GM12801 (cell line): ENCODE data around the gene CTXN2.

Source experiments
- TF ChIP-seq, protein P1 (sequence below): IDR thresholded peaks from one replicate; pipeline ENCODE4 v1.5.1; 2011; ENCODE audit warnings: control low read depth; ENCODE audit not compliant: insufficient read length; ENCODE audit errors: extremely low read depth

The CTXN2 gene

DNA sequence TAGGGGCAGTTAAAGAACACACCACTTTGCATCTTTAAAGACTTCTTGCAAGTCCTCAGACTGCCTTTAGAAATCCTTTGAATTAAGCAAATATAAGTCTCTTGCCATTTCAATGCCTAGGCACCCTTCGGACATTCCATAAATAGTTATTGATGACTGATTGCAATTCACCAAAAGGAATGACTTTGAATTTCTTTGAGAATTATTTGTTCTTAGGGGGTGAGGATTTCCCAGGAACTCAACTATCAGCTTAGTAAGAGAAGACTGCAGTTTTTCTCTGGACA lies 12.9 kb upstream of the CTXN2 start:
- TF ChIP-seq, protein P1, sequence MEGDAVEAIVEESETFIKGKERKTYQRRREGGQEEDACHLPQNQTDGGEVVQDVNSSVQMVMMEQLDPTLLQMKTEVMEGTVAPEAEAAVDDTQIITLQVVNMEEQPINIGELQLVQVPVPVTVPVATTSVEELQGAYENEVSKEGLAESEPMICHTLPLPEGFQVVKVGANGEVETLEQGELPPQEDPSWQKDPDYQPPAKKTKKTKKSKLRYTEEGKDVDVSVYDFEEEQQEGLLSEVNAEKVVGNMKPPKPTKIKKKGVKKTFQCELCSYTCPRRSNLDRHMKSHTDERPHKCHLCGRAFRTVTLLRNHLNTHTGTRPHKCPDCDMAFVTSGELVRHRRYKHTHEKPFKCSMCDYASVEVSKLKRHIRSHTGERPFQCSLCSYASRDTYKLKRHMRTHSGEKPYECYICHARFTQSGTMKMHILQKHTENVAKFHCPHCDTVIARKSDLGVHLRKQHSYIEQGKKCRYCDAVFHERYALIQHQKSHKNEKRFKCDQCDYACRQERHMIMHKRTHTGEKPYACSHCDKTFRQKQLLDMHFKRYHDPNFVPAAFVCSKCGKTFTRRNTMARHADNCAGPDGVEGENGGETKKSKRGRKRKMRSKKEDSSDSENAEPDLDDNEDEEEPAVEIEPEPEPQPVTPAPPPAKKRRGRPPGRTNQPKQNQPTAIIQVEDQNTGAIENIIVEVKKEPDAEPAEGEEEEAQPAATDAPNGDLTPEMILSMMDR = no peak

DNA sequence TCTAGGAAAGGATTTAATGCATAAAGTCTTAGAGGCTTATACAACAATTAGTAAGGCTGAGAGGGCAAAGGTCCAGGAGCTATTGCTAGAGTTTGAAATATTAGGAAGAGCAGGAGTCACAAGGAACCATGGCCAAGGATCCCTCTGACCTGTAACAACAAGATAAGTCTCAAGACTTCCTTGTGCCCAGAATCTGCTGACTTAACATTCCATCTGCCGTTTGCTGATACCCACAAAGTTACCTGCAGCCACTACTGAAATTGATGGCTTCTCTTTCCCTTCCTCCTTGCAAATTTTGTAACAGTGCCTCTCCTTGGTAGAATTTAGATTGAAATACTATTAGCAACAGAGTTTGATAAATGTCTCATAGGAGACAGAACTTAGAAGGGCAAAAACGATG lies 8.7 kb upstream of the CTXN2 start:
- TF ChIP-seq, protein P1 = no peak

DNA sequence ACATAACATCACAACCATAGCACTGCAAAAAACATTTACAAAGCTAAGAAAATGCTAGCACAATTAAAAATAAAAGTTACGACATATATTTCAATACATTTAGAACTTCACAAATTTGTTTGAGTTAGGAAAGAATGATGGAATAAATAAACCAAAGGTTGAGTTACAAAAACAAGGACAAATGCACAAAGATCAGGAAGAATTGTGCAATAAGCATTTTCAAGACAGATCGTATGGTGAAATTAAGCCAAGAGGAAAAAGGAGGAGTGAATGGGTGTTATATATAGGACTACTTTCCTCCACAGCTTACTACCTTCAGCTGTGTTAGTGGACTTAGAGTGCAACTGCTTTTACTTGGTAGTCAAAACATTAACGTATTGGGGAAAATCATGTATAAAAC lies 5.9 kb upstream of the CTXN2 start:
- TF ChIP-seq, protein P1 = no peak

DNA sequence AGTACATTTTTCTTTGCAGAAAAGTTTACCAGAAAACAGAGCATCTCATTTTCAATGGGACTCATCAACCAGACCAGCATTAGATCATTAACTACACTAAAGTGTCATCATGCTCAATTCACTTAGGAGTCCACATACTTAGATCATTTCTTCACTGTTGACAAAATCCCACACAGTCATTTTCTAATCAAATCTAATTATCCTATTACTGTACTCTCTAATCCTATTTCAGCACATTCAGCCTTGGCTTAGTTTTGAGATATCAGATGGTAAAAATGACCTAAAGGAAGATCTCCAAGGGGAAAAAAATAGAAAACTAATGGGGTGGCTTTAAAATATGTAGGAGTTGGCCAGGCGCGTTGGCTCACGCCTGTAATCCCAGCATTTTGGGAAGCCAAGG lies 5.2 kb upstream of the CTXN2 start:
- TF ChIP-seq, protein P1 = no peak

DNA sequence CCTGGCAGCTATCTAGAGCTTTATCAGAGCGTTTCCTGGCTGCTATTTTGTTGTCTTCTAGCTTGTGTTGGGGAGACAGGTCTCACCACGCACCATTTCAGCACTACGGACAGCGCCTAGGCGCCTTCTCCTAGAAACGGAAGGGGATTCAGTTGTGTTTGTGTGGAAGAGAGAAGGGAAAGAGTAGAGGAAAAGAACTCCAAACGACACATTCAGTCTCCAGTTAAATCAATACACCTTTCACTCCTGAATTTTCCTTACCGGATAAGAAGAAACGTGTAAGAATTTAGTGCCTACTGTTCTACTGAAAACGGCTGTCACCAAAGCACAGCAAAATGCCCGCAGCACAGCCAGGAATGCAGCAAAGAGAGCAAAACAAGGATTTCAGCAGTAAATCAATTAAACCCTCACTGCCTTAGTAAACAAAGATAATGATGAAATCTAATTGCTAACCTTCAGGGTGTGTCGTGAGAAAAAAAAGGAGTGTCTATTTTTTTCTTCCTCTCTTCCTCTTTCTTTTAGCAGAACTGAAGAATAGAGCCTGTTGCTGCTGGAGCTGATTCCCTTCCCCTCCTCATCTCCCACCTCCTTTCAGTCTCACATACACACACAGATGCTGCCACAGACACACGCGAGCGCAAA lies 412 bp upstream of the CTXN2 start:
- TF ChIP-seq, protein P1 = no peak

DNA sequence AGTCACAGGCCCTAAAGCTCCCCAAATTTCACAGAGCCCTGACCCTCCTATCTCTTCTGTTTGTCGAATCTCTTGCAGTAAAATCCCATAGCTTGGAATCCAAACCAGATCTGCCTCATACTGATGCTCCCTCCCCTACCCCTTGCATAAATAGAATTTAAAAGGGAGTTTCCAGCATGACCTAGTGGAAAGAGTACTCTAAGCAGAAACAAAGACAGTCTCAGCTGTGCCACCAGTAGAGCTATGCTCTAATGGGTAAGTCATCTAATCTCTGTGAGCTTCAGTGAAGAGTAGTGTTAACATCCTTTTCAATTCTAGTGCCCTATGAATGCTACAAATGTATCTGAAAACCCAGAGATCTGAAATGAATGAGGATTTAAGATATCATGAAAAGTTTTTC lies 10.6 kb downstream of the CTXN2 start:
- TF ChIP-seq, protein P1 = no peak

DNA sequence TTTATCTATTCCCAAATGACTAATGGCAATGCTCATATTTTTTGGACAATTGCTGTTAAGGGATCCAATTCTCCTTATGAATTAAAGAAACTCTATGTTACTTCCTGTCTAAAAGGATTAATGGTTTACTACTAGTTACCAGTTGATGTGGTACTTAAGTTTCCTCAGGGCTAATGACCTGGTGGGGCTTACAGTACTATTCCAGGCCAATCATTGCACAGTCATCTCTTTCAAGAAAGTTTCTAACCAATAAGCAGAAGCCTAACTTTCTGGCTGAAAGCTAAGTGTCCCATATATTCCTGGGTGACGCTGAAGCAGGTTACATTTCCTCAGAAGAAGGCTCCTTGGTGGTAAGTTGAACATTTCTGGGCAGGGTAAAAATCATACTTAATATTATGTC lies 14.5 kb downstream of the CTXN2 start, which contains the start of gene SLC12A1:
TSS of gene SLC12A1 (plus strand) at position 322 of the 400 bp plus-strand sequence. CDS start 1,418 bp downstream, outside the sequence.
- TF ChIP-seq, protein P1 = no peak
